Panc1 (cell line): ENCODE data around the gene CLASRP. TPM values are rescaled to one million over a fixed set of nuclear protein-coding genes. Genes with fewer than 3 reads are reported as not detected.

Experiments
- ATAC-seq: fragments of 200-7000 bp; cut with Tn5 transposase; 2 replicates; pipeline ENCODE4 v1.9.1; 2020; ENCODE audit warnings: mild to moderate bottlenecking, moderate library complexity
- BruUV-seq: library from RNA; stranded (reverse); fragments of 400-500 nt; replicated peaks from 2 replicates; lab custom pipeline; 2021; lab: Mats Ljungman, UMichigan
- CTCF ChIA-PET: fragments of 300-600 bp; sonication (Branson Sonifier 250); formaldehyde crosslinking; loops from one replicate; lab custom pipeline; 2022; ENCODE audit warnings: antibody characterized with exemption; lab: Charles Lee
- POLR2A ChIA-PET: fragments of 300-600 bp; sonication (Branson Sonifier 250); formaldehyde crosslinking; loops from one replicate; lab custom pipeline; 2022; ENCODE audit warnings: antibody characterized with exemption; lab: Charles Lee
- DNase-seq: peaks from one replicate; pipeline ENCODE4 v3.0.0-alpha.2; 2010; ENCODE audit warnings: low read depth, low spot score
- H3K27ac ChIP-seq: 2 replicates; pipeline ENCODE4 v1.5.1; 2011; ENCODE audit warnings: mild to moderate bottlenecking, low read length, inconsistent platforms
- H3K27me3 ChIP-seq: fragments of 200-500 bp; sonication (Bioruptor generic); 2 replicates; pipeline ENCODE4 v1.6.0; 2014; ENCODE audit warnings: low read length, inconsistent platforms; ENCODE audit not compliant: control insufficient read depth, insufficient read depth
- H3K36me3 ChIP-seq: fragments of 200-500 bp; sonication (Bioruptor generic); 2 replicates; pipeline ENCODE4 v1.5.1; 2014; ENCODE audit warnings: inconsistent platforms, mild to moderate bottlenecking, low read length, moderate library complexity; ENCODE audit not compliant: control insufficient read depth, insufficient read depth
- H3K4me1 ChIP-seq: 2 replicates; pipeline ENCODE4 v1.5.1; 2011; ENCODE audit warnings: inconsistent platforms, mild to moderate bottlenecking, low read length, moderate library complexity; ENCODE audit not compliant: control insufficient read depth, insufficient read depth
- H3K4me3 ChIP-seq, 2 experiments: 2 replicates each; pipeline ENCODE4 v1.5.1; 2011 to 2012; ENCODE audit warnings: low read depth in 2 of 2, low read length in 2 of 2, mild to moderate bottlenecking in 2 of 2, inconsistent platforms in 1 of 2, moderate library complexity in 1 of 2
- H3K9me3 ChIP-seq: fragments of 200-500 bp; sonication (Bioruptor generic); 2 replicates; pipeline ENCODE4 v1.5.1; 2014; ENCODE audit warnings: low read depth, mild to moderate bottlenecking, inconsistent platforms, low read length, moderate library complexity; ENCODE audit not compliant: control insufficient read depth, insufficient read depth
- POLR2AphosphoS5 ChIP-seq: IDR thresholded peaks from 2 replicates; pipeline ENCODE4 v1.6.1; 2012; ENCODE audit warnings: mild to moderate bottlenecking, low read depth, low read length, moderate library complexity
- REST ChIP-seq, 2 experiments: IDR thresholded peaks; 2 replicates each; pipeline ENCODE4 v1.6.1; 2011 to 2012; ENCODE audit warnings: low read depth in 2 of 2, control low read depth in 1 of 2, low read length in 1 of 2, mild to moderate bottlenecking in 1 of 2, moderate library complexity in 1 of 2; ENCODE audit not compliant: insufficient read depth in 1 of 2
- SIN3A ChIP-seq: IDR thresholded peaks from 2 replicates; pipeline ENCODE4 v1.6.1; 2012; ENCODE audit warnings: low read depth, mild to moderate bottlenecking, low read length, moderate library complexity, borderline replicate concordance; ENCODE audit not compliant: insufficient read depth
- TCF7L2 ChIP-seq: IDR thresholded peaks from 2 replicates; pipeline ENCODE4 v1.6.1; 2011; ENCODE audit warnings: mild to moderate bottlenecking, low read depth, low read length, inconsistent platforms
- in situ Hi-C: cut with HindIII; loops from 2 replicates; pipeline ENCODE4 v1.10.0; 2016; ENCODE audit warnings: low sequenced_read_pairs, low pct_unique_long_range_greater_than_20kb
- intact Hi-C: fragments of 100-400 bp; cut with micrococcal nuclease; formaldehyde crosslinking; loops from one replicate; pipeline ENCODE4 v1.10.0; 2022; ENCODE audit not compliant: unreplicated experiment
- total RNA-seq: library from RNA; stranded (reverse); gene quantifications from one replicate; pipeline ENCODE4 v1.2.1, GENCODE V29; 2021; ENCODE audit not compliant: unreplicated experiment
- TF ChIP-seq, protein P1 (sequence below): fragments of 450-650 bp; IDR thresholded peaks from 2 replicates; pipeline ENCODE4 v1.5.1; 2017; ENCODE audit warnings: mild to moderate bottlenecking

The CLASRP gene
- total RNA-seq, 1 experiment from 2014 or later = 72.4 TPM

GRCh38 chr19:45045671-45046353 is 7.0 kb downstream of the CLASRP start:
- DNase-seq (no peak), ATAC-seq (no peak)
- Histone ChIP-seq H3K9me3 (no peaks in the 10 kb centered on the region), H3K36me3 (peaks cover 5% of the 10 kb centered on the region), H3K4me3 (no peak overlapping the region), H3K27me3 (no peaks in the 10 kb centered on the region), H3K4me1 (no peaks in the 10 kb centered on the region), H3K27ac (no peak overlapping the region)
- POLR2A ChIA-PET = no interaction called here
- no TSS peak for BruUV-seq
- in situ Hi-C loops = no loop called here
- intact Hi-C loops = no loop called here
- TF ChIP-seq, protein P1, sequence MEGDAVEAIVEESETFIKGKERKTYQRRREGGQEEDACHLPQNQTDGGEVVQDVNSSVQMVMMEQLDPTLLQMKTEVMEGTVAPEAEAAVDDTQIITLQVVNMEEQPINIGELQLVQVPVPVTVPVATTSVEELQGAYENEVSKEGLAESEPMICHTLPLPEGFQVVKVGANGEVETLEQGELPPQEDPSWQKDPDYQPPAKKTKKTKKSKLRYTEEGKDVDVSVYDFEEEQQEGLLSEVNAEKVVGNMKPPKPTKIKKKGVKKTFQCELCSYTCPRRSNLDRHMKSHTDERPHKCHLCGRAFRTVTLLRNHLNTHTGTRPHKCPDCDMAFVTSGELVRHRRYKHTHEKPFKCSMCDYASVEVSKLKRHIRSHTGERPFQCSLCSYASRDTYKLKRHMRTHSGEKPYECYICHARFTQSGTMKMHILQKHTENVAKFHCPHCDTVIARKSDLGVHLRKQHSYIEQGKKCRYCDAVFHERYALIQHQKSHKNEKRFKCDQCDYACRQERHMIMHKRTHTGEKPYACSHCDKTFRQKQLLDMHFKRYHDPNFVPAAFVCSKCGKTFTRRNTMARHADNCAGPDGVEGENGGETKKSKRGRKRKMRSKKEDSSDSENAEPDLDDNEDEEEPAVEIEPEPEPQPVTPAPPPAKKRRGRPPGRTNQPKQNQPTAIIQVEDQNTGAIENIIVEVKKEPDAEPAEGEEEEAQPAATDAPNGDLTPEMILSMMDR = no peak
- CTCF ChIA-PET = no interaction called here

DNA sequence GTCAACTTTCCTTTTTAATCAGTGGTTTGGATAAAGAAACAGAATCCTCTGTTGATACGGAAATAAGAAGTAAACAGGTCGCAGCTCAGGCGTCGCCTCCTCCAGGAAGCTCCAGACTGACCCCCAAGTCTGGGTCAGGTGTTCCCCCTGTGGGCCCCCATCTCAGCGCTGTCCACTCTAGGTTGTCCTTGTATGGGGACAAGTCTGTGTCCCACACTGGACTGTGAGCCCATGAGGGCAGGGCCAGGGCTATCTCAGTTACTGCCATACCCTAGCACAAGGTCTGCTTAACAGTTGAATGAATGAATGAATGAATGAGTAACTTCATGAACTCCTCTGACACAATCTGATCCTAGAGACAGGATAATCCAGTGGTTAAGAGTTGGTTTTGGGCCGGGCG is 7.5 kb downstream of the CLASRP start:
- in situ Hi-C loops = no loop called here
- Histone ChIP-seq H3K9me3 (no peaks in the 10 kb centered on the region), H3K4me1 (no peaks in the 10 kb centered on the region), H3K27ac (no peak overlapping the region), H3K36me3 (peaks cover 3% of the 10 kb centered on the region), H3K27me3 (no peaks in the 10 kb centered on the region), H3K4me3 (no peak overlapping the region)
- DNase-seq = no peak
- no peak for TF ChIP-seq POLR2AphosphoS5
- TF ChIP-seq, protein P1 = no peak
- TF ChIP-seq TCF7L2 = no peak
- no peak for TF ChIP-seq REST (IDR thresholded peaks at IDR 0.05; ENCODE audit: insufficient read depth in 1 of 2, low read depth in 2 of 2, low read length in 1 of 2)
- no peak for TF ChIP-seq SIN3A
- CTCF ChIA-PET = no interaction called here
- no TSS peak for BruUV-seq
- POLR2A ChIA-PET = no interaction called here
- intact Hi-C loops = no loop called here
- no peak for ATAC-seq
